HepG2 (cell line): ENCODE results near the gene LYRM7. TPM values are rescaled to one million over a fixed set of nuclear protein-coding genes. Genes with fewer than 3 reads are reported as not detected.

Experiments used
- ARID5B ChIP-seq: IDR thresholded peaks from 2 replicates; pipeline ENCODE4 v1.4.0; 2020; ENCODE audit warnings: mild to moderate bottlenecking, missing genetic modification reagents
- ARNTL ChIP-seq: sonication (generic); formaldehyde crosslinking; IDR thresholded peaks from 2 replicates; pipeline ENCODE4 v1.4.0; 2020; ENCODE audit warnings: mild to moderate bottlenecking, missing genetic modification reagents
- CBFB ChIP-seq: sonication (generic); formaldehyde crosslinking; IDR thresholded peaks from 2 replicates; pipeline ENCODE4 v1.4.0; 2020; ENCODE audit warnings: missing genetic modification reagents
- JDP2 ChIP-seq: sonication (generic); formaldehyde crosslinking; IDR thresholded peaks from 2 replicates; pipeline ENCODE4 v1.8.1; 2022; ENCODE audit warnings: missing genetic modification reagents, borderline replicate concordance
- KDM6A ChIP-seq: IDR thresholded peaks from 2 replicates; pipeline ENCODE4 v1.6.1; 2016; ENCODE audit warnings: low read depth
- KLF16 ChIP-seq, 2 experiments: sonication (generic) in 1 of 2; formaldehyde crosslinking in 1 of 2; IDR thresholded peaks; 2 replicates each; pipeline versions ENCODE4 v1.6.1 to v1.8.0; 2016 to 2023; ENCODE audit warnings: missing genetic modification reagents in 2 of 2, missing compliant biosample characterization in 1 of 2
- KLF6 ChIP-seq: IDR thresholded peaks from 2 replicates; pipeline ENCODE4 v1.8.0; 2016; ENCODE audit warnings: missing biosample characterization, missing genetic modification reagents
- MZF1 ChIP-seq: sonication (generic); formaldehyde crosslinking; IDR thresholded peaks from 2 replicates; pipeline ENCODE4 v1.8.1; 2023; ENCODE audit warnings: mild to moderate bottlenecking, missing genetic modification reagents, borderline replicate concordance
- NFKB2 ChIP-seq: sonication (generic); formaldehyde crosslinking; IDR thresholded peaks from 2 replicates; pipeline ENCODE4 v1.4.0; 2020; ENCODE audit warnings: missing genetic modification reagents, borderline replicate concordance
- PTBP1 ChIP-seq: fragments of 200-400 bp; formaldehyde crosslinking; IDR thresholded peaks from 2 replicates; pipeline ENCODE4 v1.6.1; 2018; ENCODE audit warnings: low read length, low read depth; ENCODE audit not compliant: poor library complexity, severe bottlenecking
- RAD21 ChIP-seq: fragments of 450-650 bp; formaldehyde crosslinking; IDR thresholded peaks from 2 replicates; pipeline ENCODE4 v1.5.0; 2020; ENCODE audit warnings: mild to moderate bottlenecking
- RFXANK ChIP-seq: IDR thresholded peaks from 2 replicates; pipeline ENCODE4 v1.6.1; 2016
- SMAD1 ChIP-seq: sonication (generic); formaldehyde crosslinking; IDR thresholded peaks from 2 replicates; pipeline ENCODE4 v1.4.0; 2020; ENCODE audit warnings: missing genetic modification reagents, low read depth, mild to moderate bottlenecking, borderline replicate concordance
- SMC3 ChIP-seq: IDR thresholded peaks from 2 replicates; pipeline ENCODE4 v1.6.1; 2011; ENCODE audit warnings: low read length, improper control_type of control experiment
- SOX13 ChIP-seq, 3 experiments: fragments of 450-650 bp in 1 of 3; sonication (generic) in 1 of 3; formaldehyde crosslinking in 1 of 3; IDR thresholded peaks in 2 of 3; conservative IDR thresholded peaks in 1 of 3; 2 replicates each; pipeline versions ENCODE4 v1.5.0 to v1.6.1; 2016 to 2020; ENCODE audit warnings: antibody characterized with exemption in 1 of 3, mild to moderate bottlenecking in 1 of 3, missing compliant biosample characterization in 1 of 3, missing genetic modification reagents in 1 of 3, moderate library complexity in 1 of 3
- XBP1 ChIP-seq: sonication (generic); formaldehyde crosslinking; IDR thresholded peaks from 2 replicates; pipeline ENCODE4 v1.5.0; 2020; ENCODE audit warnings: missing genetic modification reagents
- YY1 ChIP-seq: IDR thresholded peaks from 2 replicates; pipeline ENCODE4 v1.6.1; 2011; ENCODE audit warnings: low read length, low read depth, moderate library complexity, mild to moderate bottlenecking; ENCODE audit not compliant: insufficient read depth, insufficient replicate concordance
- ZFP36L1 ChIP-seq: sonication (generic); formaldehyde crosslinking; IDR thresholded peaks from 2 replicates; pipeline ENCODE4 v1.8.0; 2022; ENCODE audit warnings: mild to moderate bottlenecking, missing genetic modification reagents, moderate library complexity
- ZFX ChIP-seq: sonication (generic); formaldehyde crosslinking; IDR thresholded peaks from 2 replicates; pipeline ENCODE4 v1.4.0; 2020; ENCODE audit warnings: mild to moderate bottlenecking, low read depth, missing genetic modification reagents, moderate library complexity
- ZMAT5 ChIP-seq: sonication (generic); formaldehyde crosslinking; IDR thresholded peaks from 2 replicates; pipeline ENCODE4 v1.5.0; 2020; ENCODE audit warnings: mild to moderate bottlenecking, low read depth, missing genetic modification reagents, borderline replicate concordance
- ZNF121 ChIP-seq: sonication (generic); formaldehyde crosslinking; IDR thresholded peaks from 2 replicates; pipeline ENCODE4 v1.5.0; 2020; ENCODE audit warnings: mild to moderate bottlenecking, missing genetic modification reagents
- ZNF768 ChIP-seq: sonication (generic); formaldehyde crosslinking; IDR thresholded peaks from 2 replicates; pipeline ENCODE4 v1.4.0; 2020; ENCODE audit warnings: missing genetic modification reagents
- ZNF782 ChIP-seq: sonication (generic); formaldehyde crosslinking; IDR thresholded peaks from 2 replicates; pipeline ENCODE4 v1.4.0; 2020; ENCODE audit warnings: missing genetic modification reagents, mild to moderate bottlenecking, borderline replicate concordance
- ZSCAN20 ChIP-seq: sonication (generic); formaldehyde crosslinking; IDR thresholded peaks from 2 replicates; pipeline ENCODE4 v1.4.0; 2020; ENCODE audit warnings: missing genetic modification reagents, mild to moderate bottlenecking, borderline replicate concordance
- ZZZ3 ChIP-seq: sonication (generic); formaldehyde crosslinking; IDR thresholded peaks from 2 replicates; pipeline ENCODE4 v1.4.0; 2020; ENCODE audit warnings: missing genetic modification reagents, mild to moderate bottlenecking, borderline replicate concordance
- polyA plus RNA-seq, 8 experiments: library from polyadenylated mRNA; depleted of rRNA in 3 of 8; stranded (reverse) in 7 of 8; unstranded in 1 of 8; fragments of >200 nt; fragmentation: Illumina TruSeq in 4 of 8; extraction: Trizol in 4 of 8; gene quantifications; 2 replicates each; pipeline versions ENCODE4 v1.2.1 to v1.2.3, GENCODE V29; 2011 to 2016; ENCODE audit warnings: low read depth in 4 of 8, missing spikeins in 1 of 8, mixed read lengths in 1 of 8; ENCODE audit not compliant: insufficient read depth in 1 of 8
- total RNA-seq, 5 experiments: library from RNA; depleted of rRNA; stranded (reverse); fragments of >200 nt; fragmentation: Illumina TruSeq; extraction: Trizol; gene quantifications; 2 replicates each; pipeline ENCODE4 v1.2.3, GENCODE V29; 2016; ENCODE audit warnings: low read depth in 1 of 5
- TF ChIP-seq, protein P1 (sequence below): IDR thresholded peaks from 2 replicates; pipeline ENCODE4 v1.6.1; 2016

Gene LYRM7
- total and polyA plus RNA-seq, 2 of the 13 experiments (the other 11 are each of a cell fraction or from before 2014, with no cell fraction given), result 3.0 to 5.5 TPM

- TF ChIP-seq SOX13 (IDR thresholded peaks at IDR 0.05) (no peak), SOX13 (CRISPR knock-in tag; conservative IDR thresholded peaks at IDR 0.05 in 1 of 2, IDR thresholded peaks at IDR 0.05 in 1 of 2) (no peak), ARNTL (CRISPR knock-in tag) (no peak; the same call in 1 of the 2 replicates), ZFX (peak; percentile 96), MZF1 (CRISPR knock-in tag) (no peak), NFKB2 (CRISPR knock-in tag) (no peak), XBP1 (CRISPR knock-in tag) (no peak), KLF16 (CRISPR knock-in tag; IDR thresholded peaks at IDR 0.05) (no peak; a peak in 2 of 4 replicates), ZNF782 (no peak; the same call in 1 of the 2 replicates), ZNF121 (CRISPR knock-in tag) (peak; percentile 90), SMC3 (no peak), YY1 (no peak), RFXANK (CRISPR knock-in tag) (no peak), PTBP1 (no peak), ZZZ3 (peak; percentile 73; the same call in 1 of the 2 replicates), ZSCAN20 (CRISPR knock-in tag) (peak; percentile 88), ZNF768 (CRISPR knock-in tag) (peak; percentile 62; the same call in 1 of the 2 replicates), ARID5B (CRISPR knock-in tag) (no peak), KLF6 (no peak), KDM6A (CRISPR knock-in tag) (no peak), ZMAT5 (CRISPR knock-in tag) (no peak), SMAD1 (CRISPR knock-in tag) (no peak), JDP2 (CRISPR knock-in tag) (no peak), CBFB (CRISPR knock-in tag) (no peak), RAD21 (0 out of 2 replicates have a peak, but pooled peaks have one; percentile 39), ZFP36L1 (CRISPR knock-in tag) (no peak)
- TF ChIP-seq, protein P1, sequence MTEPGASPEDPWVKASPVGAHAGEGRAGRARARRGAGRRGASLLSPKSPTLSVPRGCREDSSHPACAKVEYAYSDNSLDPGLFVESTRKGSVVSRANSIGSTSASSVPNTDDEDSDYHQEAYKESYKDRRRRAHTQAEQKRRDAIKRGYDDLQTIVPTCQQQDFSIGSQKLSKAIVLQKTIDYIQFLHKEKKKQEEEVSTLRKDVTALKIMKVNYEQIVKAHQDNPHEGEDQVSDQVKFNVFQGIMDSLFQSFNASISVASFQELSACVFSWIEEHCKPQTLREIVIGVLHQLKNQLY (CRISPR knock-in tag), result no peak
Measured at GRCh38 chr5:131164191-131165118, 6.3 kb upstream of the LYRM7 start (continued).
